Measurements from ENCODE around the gene BAK1.

DNA sequence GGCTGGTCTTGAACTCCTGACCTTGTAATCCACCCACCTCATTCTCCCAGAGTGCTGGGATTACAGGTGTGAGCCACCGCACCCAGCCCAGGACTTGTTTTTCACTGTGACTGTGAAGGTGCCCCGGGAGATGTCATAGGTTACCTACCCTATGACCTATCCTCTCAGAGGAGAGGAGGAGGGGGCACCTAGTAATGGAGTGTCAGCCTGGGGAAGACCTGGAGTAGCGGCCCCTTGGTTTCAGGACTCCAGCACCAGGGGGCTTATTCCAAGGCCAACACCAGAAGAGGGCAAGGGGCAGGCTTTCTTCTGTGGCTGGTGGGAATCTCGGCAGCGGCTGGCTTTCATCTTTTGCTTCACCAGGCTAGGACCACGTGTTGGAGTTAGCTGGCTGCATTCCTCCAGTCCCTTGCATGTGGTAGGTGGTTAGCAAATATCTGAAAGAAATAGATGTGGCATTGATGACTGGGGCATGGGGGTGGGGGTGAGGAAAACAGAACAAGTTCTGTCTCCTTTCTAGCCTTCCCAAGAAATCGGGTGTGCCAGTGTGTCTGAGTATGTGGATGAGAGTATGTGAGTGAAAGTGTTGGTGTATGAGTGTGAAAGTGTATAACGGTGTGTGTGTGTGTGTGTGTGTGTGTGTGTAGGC lies 33.2 kb upstream of the BAK1 start:
- TF ChIP-seq, protein P1, sequence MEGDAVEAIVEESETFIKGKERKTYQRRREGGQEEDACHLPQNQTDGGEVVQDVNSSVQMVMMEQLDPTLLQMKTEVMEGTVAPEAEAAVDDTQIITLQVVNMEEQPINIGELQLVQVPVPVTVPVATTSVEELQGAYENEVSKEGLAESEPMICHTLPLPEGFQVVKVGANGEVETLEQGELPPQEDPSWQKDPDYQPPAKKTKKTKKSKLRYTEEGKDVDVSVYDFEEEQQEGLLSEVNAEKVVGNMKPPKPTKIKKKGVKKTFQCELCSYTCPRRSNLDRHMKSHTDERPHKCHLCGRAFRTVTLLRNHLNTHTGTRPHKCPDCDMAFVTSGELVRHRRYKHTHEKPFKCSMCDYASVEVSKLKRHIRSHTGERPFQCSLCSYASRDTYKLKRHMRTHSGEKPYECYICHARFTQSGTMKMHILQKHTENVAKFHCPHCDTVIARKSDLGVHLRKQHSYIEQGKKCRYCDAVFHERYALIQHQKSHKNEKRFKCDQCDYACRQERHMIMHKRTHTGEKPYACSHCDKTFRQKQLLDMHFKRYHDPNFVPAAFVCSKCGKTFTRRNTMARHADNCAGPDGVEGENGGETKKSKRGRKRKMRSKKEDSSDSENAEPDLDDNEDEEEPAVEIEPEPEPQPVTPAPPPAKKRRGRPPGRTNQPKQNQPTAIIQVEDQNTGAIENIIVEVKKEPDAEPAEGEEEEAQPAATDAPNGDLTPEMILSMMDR (IDR thresholded peaks at IDR 0.05) = no peak
- no peak for TF ChIP-seq POLR2A (IDR thresholded peaks at IDR 0.05)

Measured in esophagus squamous epithelium (tissue), 4 donors.